MM.1S (cell line): Measurements from ENCODE around the gene ZNF428.

Source experiments
- DNase-seq: peaks from one replicate; pipeline ENCODE4 v3.0.0-alpha.2; 2015
- H2AFZ ChIP-seq: fragments of 300-600 bp; sonication (generic); 2 replicates; pipeline ENCODE4 v1.6.0; 2016; ENCODE audit warnings: antibody characterized with exemption, low read length
- H3F3A ChIP-seq: fragments of 300-600 bp; sonication (generic); 2 replicates; pipeline ENCODE4 v1.6.1; 2016; ENCODE audit warnings: mild to moderate bottlenecking, antibody characterized with exemption, low read length, moderate library complexity, mixed read lengths; ENCODE audit not compliant: insufficient read depth
- H3K27ac ChIP-seq: fragments of 300-600 bp; sonication (generic); 2 replicates; pipeline ENCODE4 v1.5.1; 2016; ENCODE audit warnings: mild to moderate bottlenecking, low read length
- H3K27me3 ChIP-seq: fragments of 300-600 bp; sonication (generic); replicated peaks from 2 replicates; pipeline ENCODE4 v1.6.0; 2016; ENCODE audit warnings: low read length; ENCODE audit not compliant: insufficient read depth
- H3K36me3 ChIP-seq: fragments of 300-600 bp; sonication (generic); replicated peaks from 2 replicates; pipeline ENCODE4 v1.6.1; 2016; ENCODE audit warnings: mild to moderate bottlenecking, low read length, mixed read lengths; ENCODE audit not compliant: insufficient read depth
- H3K4me1 ChIP-seq: fragments of 300-600 bp; sonication (generic); 2 replicates; pipeline ENCODE4 v1.6.1; 2016; ENCODE audit warnings: low read length, mixed read lengths
- H3K4me2 ChIP-seq: fragments of 300-600 bp; sonication (generic); 2 replicates; pipeline ENCODE4 v1.6.0; 2016; ENCODE audit warnings: low read depth, low read length
- H3K4me3 ChIP-seq: fragments of 300-600 bp; sonication (generic); 2 replicates; pipeline ENCODE4 v1.5.1; 2016; ENCODE audit warnings: low read length, mixed read lengths
- H3K79me2 ChIP-seq: fragments of 300-600 bp; sonication (generic); 2 replicates; pipeline ENCODE4 v1.6.1; 2016; ENCODE audit warnings: mixed run types, low read length, mixed read lengths
- H3K9ac ChIP-seq: fragments of 300-600 bp; sonication (generic); 2 replicates; pipeline ENCODE4 v1.6.1; 2016; ENCODE audit warnings: low read length, mixed read lengths
- H3K9me2 ChIP-seq: fragments of 300-600 bp; sonication (generic); replicated peaks from 2 replicates; pipeline ENCODE4 v1.6.1; 2016; ENCODE audit warnings: mild to moderate bottlenecking, low read length, mixed read lengths; ENCODE audit not compliant: insufficient read depth
- H3K9me3 ChIP-seq: fragments of 300-600 bp; sonication (generic); replicated peaks from 2 replicates; pipeline ENCODE4 v1.6.1; 2016; ENCODE audit warnings: mild to moderate bottlenecking, low read length, mixed read lengths; ENCODE audit not compliant: insufficient read depth
- H4K20me1 ChIP-seq: fragments of 300-600 bp; sonication (generic); 2 replicates; pipeline ENCODE4 v1.6.1; 2016; ENCODE audit warnings: mild to moderate bottlenecking, low read length, moderate library complexity, mixed read lengths; ENCODE audit not compliant: insufficient read depth
- EZH2 ChIP-seq: fragments of 300-600 bp; sonication (generic); optimal IDR thresholded peaks from 2 replicates; pipeline ENCODE3; 2017; ENCODE audit warnings: low read depth, mild to moderate bottlenecking, antibody characterized with exemption, low read length, mixed read lengths
- EZH2phosphoT487 ChIP-seq: fragments of 300-600 bp; sonication (generic); IDR thresholded peaks from 2 replicates; pipeline ENCODE4 v1.6.1; 2018; ENCODE audit warnings: antibody characterized with exemption, low read length
- TF ChIP-seq, protein P1 (sequence below): fragments of 300-600 bp; sonication (generic); IDR thresholded peaks from 2 replicates; pipeline ENCODE4 v1.5.1; 2016; ENCODE audit warnings: antibody characterized with exemption, low read length, mixed read lengths

The ZNF428 gene

DNA sequence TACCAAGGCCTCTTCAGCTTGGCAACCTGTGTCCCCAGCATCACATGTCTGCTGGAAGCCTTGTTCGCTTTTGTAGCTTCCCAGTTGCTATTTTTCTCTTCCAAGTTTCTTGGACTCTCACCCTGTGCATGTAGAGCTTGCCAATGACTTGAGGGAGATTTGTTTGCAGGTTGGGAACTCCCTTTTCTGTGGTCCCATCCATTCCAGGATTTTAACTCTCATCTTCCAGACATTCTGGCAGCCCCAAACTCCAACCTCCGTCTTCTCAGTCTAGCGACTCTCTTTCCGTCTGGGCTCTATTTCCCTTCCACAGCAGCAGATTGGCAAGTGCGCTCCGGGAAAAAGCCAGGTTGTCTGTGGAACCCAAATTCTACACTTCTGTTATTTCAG, 41.5 kb upstream of the ZNF428 start:
- no peaks in the 10 kb centered on the region for H3F3A ChIP-seq
- H3K27me3 ChIP-seq, result no peaks in the 10 kb centered on the region
- no peaks in the 10 kb centered on the region for H3K36me3 ChIP-seq
- no peaks in the 10 kb centered on the region for H3K9me3 ChIP-seq
- H3K4me2 ChIP-seq, result no peak overlapping the region
- H3K9ac ChIP-seq, result no peak overlapping the region
- DNase-seq, result no peak
- H3K27ac ChIP-seq, result no peak overlapping the region
- no peak overlapping the region for H3K4me3 ChIP-seq
- no peaks in the 10 kb centered on the region for H3K79me2 ChIP-seq
- no peaks in the 10 kb centered on the region for H4K20me1 ChIP-seq
- no peak overlapping the region for H2AFZ ChIP-seq
- no peaks in the 10 kb centered on the region for H3K4me1 ChIP-seq
- no peak for TF ChIP-seq EZH2
- no peak for TF ChIP-seq EZH2phosphoT487
- TF ChIP-seq, protein P1, sequence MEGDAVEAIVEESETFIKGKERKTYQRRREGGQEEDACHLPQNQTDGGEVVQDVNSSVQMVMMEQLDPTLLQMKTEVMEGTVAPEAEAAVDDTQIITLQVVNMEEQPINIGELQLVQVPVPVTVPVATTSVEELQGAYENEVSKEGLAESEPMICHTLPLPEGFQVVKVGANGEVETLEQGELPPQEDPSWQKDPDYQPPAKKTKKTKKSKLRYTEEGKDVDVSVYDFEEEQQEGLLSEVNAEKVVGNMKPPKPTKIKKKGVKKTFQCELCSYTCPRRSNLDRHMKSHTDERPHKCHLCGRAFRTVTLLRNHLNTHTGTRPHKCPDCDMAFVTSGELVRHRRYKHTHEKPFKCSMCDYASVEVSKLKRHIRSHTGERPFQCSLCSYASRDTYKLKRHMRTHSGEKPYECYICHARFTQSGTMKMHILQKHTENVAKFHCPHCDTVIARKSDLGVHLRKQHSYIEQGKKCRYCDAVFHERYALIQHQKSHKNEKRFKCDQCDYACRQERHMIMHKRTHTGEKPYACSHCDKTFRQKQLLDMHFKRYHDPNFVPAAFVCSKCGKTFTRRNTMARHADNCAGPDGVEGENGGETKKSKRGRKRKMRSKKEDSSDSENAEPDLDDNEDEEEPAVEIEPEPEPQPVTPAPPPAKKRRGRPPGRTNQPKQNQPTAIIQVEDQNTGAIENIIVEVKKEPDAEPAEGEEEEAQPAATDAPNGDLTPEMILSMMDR, result no peak
- H3K9me2 ChIP-seq, result no peaks in the 10 kb centered on the region

DNA sequence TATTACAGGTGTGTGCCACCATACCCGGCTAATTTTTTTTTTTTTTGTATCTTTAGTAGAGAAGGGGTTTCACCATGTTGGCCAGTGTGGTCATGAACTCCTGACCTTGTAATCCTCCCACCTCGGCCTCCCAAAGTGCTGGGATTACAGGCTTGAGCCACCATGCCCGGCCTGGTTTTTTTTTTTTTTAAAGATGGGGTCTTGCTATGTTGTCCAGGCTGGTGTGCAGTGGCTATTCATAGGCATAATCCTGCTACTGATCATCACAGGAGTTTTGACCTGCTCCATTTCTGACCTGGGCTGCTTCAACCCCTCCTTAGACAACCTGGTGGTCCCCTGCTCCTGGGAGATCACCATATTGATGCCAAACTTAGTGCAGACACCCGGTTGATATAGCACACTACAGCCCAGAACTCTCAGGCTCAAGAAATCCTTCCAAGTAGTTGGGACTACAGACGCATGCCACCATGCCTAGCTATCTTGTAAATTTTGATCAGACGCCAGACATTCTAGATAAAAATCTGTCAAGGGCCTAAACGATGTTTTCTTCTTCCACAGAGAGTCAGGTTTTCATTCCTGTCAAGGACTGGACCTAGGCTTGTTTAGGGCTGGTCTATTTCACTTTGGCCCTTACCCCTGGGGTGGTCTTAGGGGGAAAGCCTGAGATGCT, 41.0 kb upstream of the ZNF428 start:
- no peak overlapping the region for H2AFZ ChIP-seq
- H3K36me3 ChIP-seq, result no peaks in the 10 kb centered on the region
- no peaks in the 10 kb centered on the region for H3K4me1 ChIP-seq
- DNase-seq, result no peak
- no peaks in the 10 kb centered on the region for H3K9me2 ChIP-seq
- no peaks in the 10 kb centered on the region for H3K27me3 ChIP-seq
- no peak overlapping the region for H3K4me2 ChIP-seq
- TF ChIP-seq, protein P1, result no peak
- no peak for TF ChIP-seq EZH2phosphoT487
- TF ChIP-seq EZH2, result no peak
- H3K4me3 ChIP-seq, result no peak overlapping the region
- H3K9ac ChIP-seq, result no peak overlapping the region
- no peaks in the 10 kb centered on the region for H3F3A ChIP-seq
- no peaks in the 10 kb centered on the region for H3K9me3 ChIP-seq
- no peaks in the 10 kb centered on the region for H4K20me1 ChIP-seq
- no peaks in the 10 kb centered on the region for H3K79me2 ChIP-seq
- no peak overlapping the region for H3K27ac ChIP-seq

DNA sequence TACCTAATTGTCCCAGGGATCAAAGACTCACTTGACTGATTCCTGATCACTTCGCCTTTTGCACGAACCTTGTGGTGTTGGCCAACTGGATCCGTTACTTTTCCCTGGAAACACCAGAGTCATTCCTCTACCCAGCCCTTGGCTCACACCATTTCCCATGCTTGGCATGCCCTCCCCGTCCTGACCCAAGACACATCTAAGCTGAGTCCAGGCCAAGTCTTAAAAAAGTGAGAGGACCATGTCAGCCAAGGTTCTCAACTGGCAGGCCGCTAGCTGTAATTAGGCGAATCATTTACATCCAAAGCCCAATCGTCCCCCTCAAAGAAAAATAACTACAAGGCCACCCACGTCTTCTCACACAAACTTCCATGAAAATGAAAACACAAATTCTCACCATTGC, 39.1 kb upstream of the ZNF428 start:
- no peak overlapping the region for H3K4me3 ChIP-seq
- no peaks in the 10 kb centered on the region for H3K27me3 ChIP-seq
- no peaks in the 10 kb centered on the region for H3K9me2 ChIP-seq
- no peaks in the 10 kb centered on the region for H3K9me3 ChIP-seq
- H4K20me1 ChIP-seq, result no peaks in the 10 kb centered on the region
- H3K4me2 ChIP-seq, result no peak overlapping the region
- no peak overlapping the region for H3K27ac ChIP-seq
- no peak overlapping the region for H3K9ac ChIP-seq
- no peak overlapping the region for H2AFZ ChIP-seq
- H3K4me1 ChIP-seq, result no peaks in the 10 kb centered on the region
- no peaks in the 10 kb centered on the region for H3K79me2 ChIP-seq
- no peaks in the 10 kb centered on the region for H3F3A ChIP-seq
- no peak for TF ChIP-seq EZH2
- TF ChIP-seq, protein P1, result no peak
- H3K36me3 ChIP-seq, result no peaks in the 10 kb centered on the region
- no peak for DNase-seq
